ENCODE data around the gene ZFP92. TPM values are rescaled to one million over a fixed set of nuclear protein-coding genes. Genes with fewer than 3 reads are reported as not detected.
A peak's percentile ranks its signal among the peaks of the same experiment; 100 is the strongest.

ZFP92 gene
- polyA plus RNA-seq, 1 donor from 2014 or later: not detected

- no peak overlapping the region for H3K4me2 ChIP-seq (ENCODE audit: low read length)
- H3K9me3 ChIP-seq (ENCODE audit: low read length): no peaks in the 10 kb centered on the region
- H2AFZ ChIP-seq (ENCODE audit: low read depth, low read length): no peak overlapping the region
- no peaks in the 10 kb centered on the region for H3K9me2 ChIP-seq (ENCODE audit: insufficient read depth, low read length)
- H3K4me3 ChIP-seq (ENCODE audit: low read length): no peak overlapping the region
- TF ChIP-seq MXI1 (conservative IDR thresholded peaks at IDR 0.05; ENCODE audit: poor library complexity, severe bottlenecking) (no peak), REST (IDR thresholded peaks at IDR 0.05; ENCODE audit: borderline replicate concordance) (no peak), EZH2 (IDR thresholded peaks at IDR 0.05; ENCODE audit: borderline replicate concordance, insufficient read depth, low read length, poor library complexity, severe bottlenecking) (no peak), TAF1 (IDR thresholded peaks at IDR 0.05; ENCODE audit: low read depth) (no peak), CTCF (IDR thresholded peaks at IDR 0.05; ENCODE audit: poor library complexity, severe bottlenecking) (no peak), POLR2AphosphoS5 (IDR thresholded peaks at IDR 0.05) (no peak), EP300 (conservative IDR thresholded peaks at IDR 0.05; ENCODE audit: poor library complexity, severe bottlenecking) (no peak), SMC3 (conservative IDR thresholded peaks at IDR 0.05; ENCODE audit: poor library complexity) (no peak), RAD21 (conservative IDR thresholded peaks at IDR 0.05) (no peak)
- H3K27me3 ChIP-seq (ENCODE audit: insufficient read depth, low read depth, low read length): no peaks in the 10 kb centered on the region
- H3K79me2 ChIP-seq (replicated peaks; ENCODE audit: insufficient read depth, low read length): no peaks in the 10 kb centered on the region
- H3K9ac ChIP-seq (ENCODE audit: low read length): no peak overlapping the region
- no peaks in the 10 kb centered on the region for H3K36me3 ChIP-seq (ENCODE audit: insufficient read depth, low read length)
- H4K20me1 ChIP-seq (ENCODE audit: insufficient read depth): no peaks in the 10 kb centered on the region
- no peak overlapping the region for H3K27ac ChIP-seq (ENCODE audit: low read length)
- no peaks in the 10 kb centered on the region for H3F3A ChIP-seq (ENCODE audit: insufficient read depth, low read length, poor library complexity, severe bottlenecking)
These were observed 23.5 kb downstream of the ZFP92 start for GRCh38 chrX:153434801-153435200.

- no peak for TF ChIP-seq TAF1 (IDR thresholded peaks at IDR 0.05; ENCODE audit: low read depth)
- Histone ChIP-seq H3F3A (ENCODE audit: insufficient read depth, low read length, poor library complexity, severe bottlenecking) (no peaks in the 10 kb centered on the region), H3K4me3 (ENCODE audit: low read length) (no peak overlapping the region), H3K79me2 (replicated peaks; ENCODE audit: insufficient read depth, low read length) (no peaks in the 10 kb centered on the region), H3K27me3 (ENCODE audit: insufficient read depth, low read depth, low read length) (no peaks in the 10 kb centered on the region), H4K20me1 (ENCODE audit: insufficient read depth) (no peaks in the 10 kb centered on the region), H3K27ac (ENCODE audit: low read length) (no peak overlapping the region), H3K9me3 (ENCODE audit: low read length) (no peaks in the 10 kb centered on the region), H2AFZ (ENCODE audit: low read depth, low read length) (no peak overlapping the region), H3K9me2 (ENCODE audit: insufficient read depth, low read length) (no peaks in the 10 kb centered on the region), H3K4me2 (ENCODE audit: low read length) (no peak overlapping the region), H3K36me3 (ENCODE audit: insufficient read depth, low read length) (no peaks in the 10 kb centered on the region), H3K9ac (ENCODE audit: low read length) (no peak overlapping the region)
These were observed 24.6 kb downstream of the ZFP92 start for GRCh38 chrX:153435845-153436244.

GRCh38 chrX:153438532-153438931, 27.3 kb downstream of the ZFP92 start:
- no peaks in the 10 kb centered on the region for H4K20me1 ChIP-seq (ENCODE audit: insufficient read depth)
- no peaks in the 10 kb centered on the region for H3K9me3 ChIP-seq (ENCODE audit: low read length)
- H3K27ac ChIP-seq (ENCODE audit: low read length): no peak overlapping the region
- no peaks in the 10 kb centered on the region for H3K36me3 ChIP-seq (ENCODE audit: insufficient read depth, low read length)
- no peaks in the 10 kb centered on the region for H3K27me3 ChIP-seq (ENCODE audit: insufficient read depth, low read depth, low read length)
- H2AFZ ChIP-seq (ENCODE audit: low read depth, low read length): no peak overlapping the region
- H3K79me2 ChIP-seq (replicated peaks; ENCODE audit: insufficient read depth, low read length): no peaks in the 10 kb centered on the region
- H3K9me2 ChIP-seq (ENCODE audit: insufficient read depth, low read length): no peaks in the 10 kb centered on the region
- TF ChIP-seq RAD21 (conservative IDR thresholded peaks at IDR 0.05) (peak; percentile 66), CTCF (IDR thresholded peaks at IDR 0.05; ENCODE audit: poor library complexity, severe bottlenecking) (peak; percentile 60), MXI1 (conservative IDR thresholded peaks at IDR 0.05; ENCODE audit: poor library complexity, severe bottlenecking) (no peak), POLR2AphosphoS5 (IDR thresholded peaks at IDR 0.05) (no peak), SMC3 (conservative IDR thresholded peaks at IDR 0.05; ENCODE audit: poor library complexity) (peak; percentile 71), TAF1 (IDR thresholded peaks at IDR 0.05; ENCODE audit: low read depth) (no peak)
- no peaks in the 10 kb centered on the region for H3F3A ChIP-seq (ENCODE audit: insufficient read depth, low read length, poor library complexity, severe bottlenecking)
- no peak overlapping the region for H3K4me2 ChIP-seq (ENCODE audit: low read length)
- H3K9ac ChIP-seq (ENCODE audit: low read length): no peak overlapping the region
- no peak overlapping the region for H3K4me3 ChIP-seq (ENCODE audit: low read length)

Measured in neural cell (in vitro differentiated cells).